GM12891 (cell line): Measurements from ENCODE around the gene RCBTB2.

ENCODE experiments used
- PAX5 ChIP-seq: IDR thresholded peaks from 2 replicates; pipeline ENCODE4 v1.6.1; 2011; ENCODE audit warnings: low read length, moderate library complexity, mild to moderate bottlenecking; ENCODE audit not compliant: insufficient read depth, severe bottlenecking
- POLR2A ChIP-seq: IDR thresholded peaks from 2 replicates; pipeline ENCODE4 v1.6.1; 2011; ENCODE audit warnings: low read depth, low read length, control low read depth
- POLR2AphosphoS5 ChIP-seq: IDR thresholded peaks from 2 replicates; pipeline ENCODE4 v1.6.1; 2011; ENCODE audit warnings: low read depth, low read length, control low read depth
- SPI1 ChIP-seq: IDR thresholded peaks from 2 replicates; pipeline ENCODE4 v1.6.1; 2011; ENCODE audit warnings: low read depth, low read length, control low read depth
- TAF1 ChIP-seq: IDR thresholded peaks from 2 replicates; pipeline ENCODE4 v1.6.1; 2011; ENCODE audit warnings: low read depth, low read length, control low read depth

DNA sequence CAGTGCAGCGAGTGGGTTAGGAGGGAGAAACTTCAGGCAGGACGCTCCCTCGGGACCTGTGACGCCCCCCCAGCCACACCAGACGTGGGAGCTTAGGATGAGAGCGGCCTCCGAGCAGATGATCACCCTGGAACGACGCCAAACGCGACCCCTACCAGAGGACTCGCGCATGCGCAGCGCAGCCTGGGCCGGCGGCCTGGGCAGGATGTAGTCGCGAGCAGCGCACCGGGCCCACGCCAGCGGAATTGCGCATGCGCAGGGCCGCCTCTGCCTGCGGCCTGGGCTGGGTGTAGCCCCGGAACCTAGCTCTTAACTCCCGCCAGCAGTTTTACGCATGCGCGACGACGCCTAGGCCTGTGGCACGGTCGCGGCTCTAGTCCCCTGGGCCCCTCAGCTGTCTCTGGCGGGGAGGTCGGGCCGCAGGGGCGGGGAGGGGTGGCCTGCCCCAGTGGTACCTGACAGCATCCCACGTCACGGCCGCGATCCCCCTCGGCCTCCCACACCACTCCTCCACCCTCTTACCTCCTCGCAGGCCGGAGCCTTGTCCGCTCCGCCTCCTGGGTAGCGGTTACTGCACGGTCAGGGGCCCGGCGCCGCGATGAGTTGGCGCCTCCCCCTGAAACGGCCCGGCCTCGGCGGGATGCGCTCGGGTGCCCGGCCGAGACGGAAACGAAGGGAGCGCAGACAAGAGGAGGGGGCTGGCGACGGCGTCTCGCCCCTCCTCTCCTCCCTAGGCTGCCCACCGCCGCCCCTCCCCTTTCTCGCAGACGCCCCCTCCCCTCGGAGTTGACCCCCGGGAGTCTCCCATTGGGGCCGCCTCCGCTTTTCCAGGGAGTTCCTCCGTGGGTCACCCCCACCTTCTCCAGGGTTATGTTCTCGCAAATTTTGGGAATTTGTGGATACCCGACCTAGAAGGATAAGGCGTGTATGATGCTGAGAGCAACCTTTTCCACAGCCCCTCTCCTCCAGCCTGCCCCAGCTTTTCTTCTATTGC is at the start of gene RCBTB2:
- peak; percentile 54 for TF ChIP-seq PAX5
- TF ChIP-seq POLR2A, result peak; percentile 88
- TF ChIP-seq POLR2AphosphoS5, result peak; percentile 84
- no peak for TF ChIP-seq SPI1
- TF ChIP-seq TAF1, result peak; percentile 65
